SU-DHL-6 (cell line): Measurements from ENCODE around the gene ATOH8.

ENCODE experiments used
- CTCF ChIP-seq: fragments of 200-600 bp; sonication (generic); IDR thresholded peaks from one replicate; pipeline ENCODE4 v1.5.1; 2017; ENCODE audit warnings: antibody characterized with exemption, mild to moderate bottlenecking, low read length, moderate library complexity; ENCODE audit not compliant: insufficient read depth, poor library complexity, severe bottlenecking
- EZH2phosphoT487 ChIP-seq: fragments of 200-600 bp; sonication (generic), shearing (Covaris generic); conservative IDR thresholded peaks from 2 replicates; pipeline ENCODE4 v1.6.1; 2018; ENCODE audit warnings: mild to moderate bottlenecking, antibody characterized with exemption, low read length, moderate library complexity, mixed read lengths

- TF ChIP-seq CTCF: peak; percentile 80
- no peak for TF ChIP-seq EZH2phosphoT487
Observed at GRCh38 chr2:85728883-85729824, 24.6 kb upstream of the ATOH8 start.
